Measurements from ENCODE around the gene RNF223. TPM values are rescaled to one million over a fixed set of nuclear protein-coding genes. Genes with fewer than 3 reads are reported as not detected.

Gene RNF223
- total RNA-seq, 1 experiment from 2014 or later = 0.08 TPM

GRCh38 chr1:1024149-1024770 lies 49.8 kb downstream of the RNF223 start:
- no peak overlapping the region for H3K4me3 ChIP-seq (ENCODE audit: low read depth in 2 of 2, low read length in 2 of 2)
- in situ Hi-C loops (cut with HindIII; ENCODE audit: low pct_unique_long_range_greater_than_20kb, low sequenced_read_pairs) = no loop called here

DNA sequence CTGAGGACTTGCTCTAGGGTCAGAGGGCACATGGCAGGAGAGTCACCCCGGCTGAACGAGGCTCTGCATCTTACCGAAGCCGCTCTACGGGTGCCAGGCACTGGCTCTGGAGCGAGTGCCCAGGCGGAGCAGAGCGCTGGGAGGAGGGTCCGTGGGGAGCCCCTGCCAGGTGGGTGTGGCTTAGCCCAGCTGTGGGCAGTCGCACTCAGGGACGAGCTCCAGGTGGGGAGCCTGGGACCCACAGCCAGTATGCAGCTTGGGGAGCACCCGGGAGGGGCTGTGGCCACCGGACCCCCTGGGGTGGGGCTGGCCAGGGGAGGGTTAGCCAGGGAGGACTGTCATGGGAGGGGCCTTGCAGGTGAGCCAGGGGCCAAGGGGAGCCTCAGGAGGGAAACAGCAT lies 50.4 kb downstream of the RNF223 start:
- no peaks in the 10 kb centered on the region for H3K9me3 ChIP-seq (ENCODE audit: control insufficient read depth, insufficient read depth, low read depth, low read length)
- H3K27ac ChIP-seq (ENCODE audit: low read length) = peak overlapping the region; percentile 13; the same call in 1 of the 2 replicates
- H3K27me3 ChIP-seq (ENCODE audit: control insufficient read depth, insufficient read depth, low read length) = no peaks in the 10 kb centered on the region
- intact Hi-C loops (cut with micrococcal nuclease; ENCODE audit: unreplicated experiment) = no loop called here
- ChIA-PET POLR2A (no interaction called here), CTCF (no interaction called here)
- BruUV-seq (replicated peaks) = no TSS peak
- TF ChIP-seq TCF7L2 (IDR thresholded peaks at IDR 0.05; ENCODE audit: low read depth, low read length) (no peak), SIN3A (IDR thresholded peaks at IDR 0.05; ENCODE audit: borderline replicate concordance, insufficient read depth, low read depth, low read length) (no peak), POLR2AphosphoS5 (IDR thresholded peaks at IDR 0.05; ENCODE audit: low read depth, low read length) (no peak), CTCF (IDR thresholded peaks at IDR 0.05) (no peak), REST (IDR thresholded peaks at IDR 0.05; ENCODE audit: insufficient read depth in 1 of 2, low read depth in 2 of 2, low read length in 1 of 2) (no peak)
- ATAC-seq = no peak
- in situ Hi-C loops (cut with HindIII; ENCODE audit: low pct_unique_long_range_greater_than_20kb, low sequenced_read_pairs) = no loop called here
- DNase-seq (ENCODE audit: low read depth, low spot score) = no peak
- no peak overlapping the region for H3K4me3 ChIP-seq (ENCODE audit: low read depth in 2 of 2, low read length in 2 of 2)
- peaks cover 43% of the 10 kb centered on the region for H3K4me1 ChIP-seq (ENCODE audit: control insufficient read depth, insufficient read depth, low read length)
- H3K36me3 ChIP-seq (ENCODE audit: control insufficient read depth, insufficient read depth, low read length) = no peaks in the 10 kb centered on the region; the same call in 1 of the 2 replicates

More at GRCh38 chr1:1024149-1024770, 49.8 kb downstream of the RNF223 start:
- no peaks in the 10 kb centered on the region for H3K27me3 ChIP-seq (ENCODE audit: control insufficient read depth, insufficient read depth, low read length)
- intact Hi-C loops (cut with micrococcal nuclease; ENCODE audit: unreplicated experiment) = no loop called here
- no TSS peak for BruUV-seq (replicated peaks)
- ATAC-seq = no peak
- H3K27ac ChIP-seq (ENCODE audit: low read length) = peak overlapping the region; percentile 57; the same call in 1 of the 2 replicates
- no peak for DNase-seq (ENCODE audit: low read depth, low spot score)
- H3K4me1 ChIP-seq (ENCODE audit: control insufficient read depth, insufficient read depth, low read length) = peaks cover 43% of the 10 kb centered on the region
- no peak for TF ChIP-seq SIN3A (IDR thresholded peaks at IDR 0.05; ENCODE audit: borderline replicate concordance, insufficient read depth, low read depth, low read length)
- no peak for TF ChIP-seq CTCF (IDR thresholded peaks at IDR 0.05)
- no peak for TF ChIP-seq TCF7L2 (IDR thresholded peaks at IDR 0.05; ENCODE audit: low read depth, low read length)
- TF ChIP-seq REST (IDR thresholded peaks at IDR 0.05; ENCODE audit: insufficient read depth in 1 of 2, low read depth in 2 of 2, low read length in 1 of 2) = no peak
- no peak for TF ChIP-seq POLR2AphosphoS5 (IDR thresholded peaks at IDR 0.05; ENCODE audit: low read depth, low read length)
- H3K9me3 ChIP-seq (ENCODE audit: control insufficient read depth, insufficient read depth, low read depth, low read length) = no peaks in the 10 kb centered on the region
- H3K36me3 ChIP-seq (ENCODE audit: control insufficient read depth, insufficient read depth, low read length) = no peaks in the 10 kb centered on the region; the same call in 1 of the 2 replicates
- CTCF ChIA-PET = no interaction called here
- POLR2A ChIA-PET = no interaction called here

Measured in Panc1 (cell line).